A549 (cell line): Measurements from ENCODE around the gene DCAF4. TPM values are rescaled to one million over a fixed set of nuclear protein-coding genes. Genes with fewer than 3 reads are reported as not detected.

Source experiments
- ATAC-seq, 2 experiments: fragments of 200-7000 bp in 1 of 2; fragments of >200 bp in 1 of 2; cut with Nextera tagmentation in 1 of 2; cut with Tn5 transposase in 1 of 2; 3 replicates each; pipeline versions ENCODE4 v1.8.0 to v1.9.1; 2018 to 2020; ENCODE audit warnings: mild to moderate bottlenecking in 1 of 2, moderate library complexity in 1 of 2
- CTCF ChIA-PET: fragments of 300-600 bp; sonication (Branson Sonifier 250); formaldehyde crosslinking; extraction: SDS; loops from one replicate; lab custom pipeline; 2021; ENCODE audit warnings: antibody characterized with exemption, inconsistent platforms; lab: Yijun Ruan, JAX
- POLR2A ChIA-PET: fragments of 350-600 bp; formaldehyde crosslinking; extraction: SDS; loops from one replicate; lab custom pipeline; 2021; ENCODE audit warnings: antibody characterized with exemption, inconsistent platforms; lab: Yijun Ruan, JAX
- DNase-seq, 2 experiments: peaks; one replicate each; pipeline versions ENCODE4 v3.0.0 to v3.0.0-alpha.2; 2011 to 2016; ENCODE audit warnings: low read depth in 1 of 2, low spot score in 1 of 2
- FAIRE-seq: peaks from 2 replicates; lab custom pipeline; 2011; peaks lifted over from hg19 to GRCh38; lab: Jason Lieb, UNC
- H3K27ac ChIP-seq, 2 experiments: fragments of >200 bp; sonication (Bioruptor Twin); formaldehyde crosslinking; 3 replicates each; pipeline ENCODE4 v1.5.1; 2016 to 2017
- H3K4me1 ChIP-seq: fragments of >200 bp; sonication (Bioruptor Twin); formaldehyde crosslinking; 3 replicates; pipeline ENCODE4 v1.6.1; 2016
- H3K4me2 ChIP-seq: fragments of >200 bp; sonication (Bioruptor Twin); formaldehyde crosslinking; 3 replicates; pipeline ENCODE4 v1.6.1; 2016
- H3K4me3 ChIP-seq: fragments of >200 bp; sonication (Bioruptor Twin); formaldehyde crosslinking; 3 replicates; pipeline ENCODE4 v1.5.1; 2016
- H3K9me3 ChIP-seq: fragments of >200 bp; sonication (Bioruptor Twin); formaldehyde crosslinking; 3 replicates; pipeline ENCODE4 v1.6.1; 2016
- CBX2 ChIP-seq: fragments of 200-600 bp; sonication (generic); IDR thresholded peaks from 2 replicates; pipeline ENCODE4 v1.6.1; 2016; ENCODE audit warnings: low read depth, mild to moderate bottlenecking, borderline replicate concordance
- CTCF ChIP-seq: fragments of >200 bp; sonication (Bioruptor Twin); formaldehyde crosslinking; IDR thresholded peaks from 3 replicates; pipeline ENCODE4 v1.5.1; 2016
- EHF ChIP-seq: fragments of 250-450 bp; sonication (Bioruptor Pico); IDR thresholded peaks from 2 replicates; pipeline ENCODE4 v1.5.0; 2020; ENCODE audit warnings: mild to moderate bottlenecking
- EHMT2 ChIP-seq: fragments of 200-600 bp; sonication (generic); IDR thresholded peaks from 2 replicates; pipeline ENCODE4 v1.6.1; 2016; ENCODE audit warnings: antibody characterized with exemption, low read depth, mild to moderate bottlenecking, moderate library complexity
- ESRRA ChIP-seq: fragments of 150-350 bp; IDR thresholded peaks from 2 replicates; pipeline ENCODE4 v1.6.1; 2014; ENCODE audit warnings: mild to moderate bottlenecking, low read length, borderline replicate concordance
- FOXS1 ChIP-seq: fragments of 250-450 bp; sonication (Bioruptor Pico); IDR thresholded peaks from 2 replicates; pipeline ENCODE4 v1.5.0; 2020; ENCODE audit warnings: mild to moderate bottlenecking, moderate library complexity
- HEYL ChIP-seq: fragments of 250-450 bp; sonication (Bioruptor Pico); IDR thresholded peaks from 2 replicates; pipeline ENCODE4 v1.8.0; 2021; ENCODE audit warnings: mild to moderate bottlenecking, moderate library complexity
- HMGXB4 ChIP-seq: fragments of 250-450 bp; sonication (Bioruptor Pico); IDR thresholded peaks from 2 replicates; pipeline ENCODE4 v1.5.0; 2021; ENCODE audit warnings: mild to moderate bottlenecking, moderate library complexity, borderline replicate concordance
- HOXB13 ChIP-seq: fragments of 250-450 bp; sonication (Bioruptor Pico); IDR thresholded peaks from 2 replicates; pipeline ENCODE4 v1.5.0; 2020; ENCODE audit warnings: low read depth, mild to moderate bottlenecking, moderate library complexity
- HOXB5 ChIP-seq: fragments of 250-450 bp; sonication (Bioruptor Pico); IDR thresholded peaks from 2 replicates; pipeline ENCODE4 v1.5.0; 2020; ENCODE audit warnings: mild to moderate bottlenecking, moderate library complexity
- JUN ChIP-seq, 2 experiments: fragments of >200 bp; sonication (Bioruptor Twin); formaldehyde crosslinking; IDR thresholded peaks; 2 replicates in 1 of 2; 3 replicates in 1 of 2; pipeline ENCODE4 v1.6.1; 2016 to 2017
- KDM1A ChIP-seq: fragments of 200-600 bp; sonication (generic); IDR thresholded peaks from 2 replicates; pipeline ENCODE4 v1.6.1; 2016; ENCODE audit warnings: low read depth, mild to moderate bottlenecking
- MAFK ChIP-seq: fragments of 450-650 bp; IDR thresholded peaks from 2 replicates; pipeline ENCODE4 v1.6.1; 2014; ENCODE audit not compliant: partially characterized antibody
- NR3C1 ChIP-seq: fragments of >200 bp; sonication (Bioruptor Twin); formaldehyde crosslinking; IDR thresholded peaks from 3 replicates; pipeline ENCODE4 v1.6.1; 2017
- RAD21 ChIP-seq, 2 experiments: fragments of >200 bp in 1 of 2; sonication (Bioruptor Twin) in 1 of 2; formaldehyde crosslinking in 1 of 2; IDR thresholded peaks in 1 of 2; conservative IDR thresholded peaks in 1 of 2; 2 replicates in 1 of 2; 3 replicates in 1 of 2; pipeline ENCODE4 v1.6.1; 2012 to 2018; ENCODE audit warnings: inconsistent platforms in 1 of 2
- RARB ChIP-seq: fragments of 250-450 bp; sonication (Bioruptor Pico); IDR thresholded peaks from 2 replicates; pipeline ENCODE4 v1.8.0; 2021; ENCODE audit warnings: mild to moderate bottlenecking, moderate library complexity
- REST ChIP-seq: fragments of 200-600 bp; sonication (generic); IDR thresholded peaks from 2 replicates; pipeline ENCODE4 v1.6.1; 2016; ENCODE audit warnings: antibody characterized with exemption, mild to moderate bottlenecking, moderate library complexity
- RFX5 ChIP-seq: fragments of 450-650 bp; IDR thresholded peaks from 2 replicates; pipeline ENCODE4 v1.7.1; 2014; ENCODE audit warnings: antibody characterized with exemption, mild to moderate bottlenecking, moderate library complexity
- SREBF2 ChIP-seq: fragments of 450-650 bp; IDR thresholded peaks from 2 replicates; pipeline ENCODE4 v1.6.1; 2014; ENCODE audit warnings: mild to moderate bottlenecking, moderate library complexity
- TP53 ChIP-seq: fragments of 250-450 bp; sonication (Bioruptor Pico); IDR thresholded peaks from 2 replicates; pipeline ENCODE4 v1.5.0; 2021; ENCODE audit warnings: mild to moderate bottlenecking, moderate library complexity
- ZC3H11A ChIP-seq: fragments of 450-650 bp; IDR thresholded peaks from 2 replicates; pipeline ENCODE4 v1.6.1; 2014; ENCODE audit warnings: antibody characterized with exemption, mild to moderate bottlenecking
- WGBS: methylation state at CpG from one replicate; pipeline ENCODE4 v1.1.6; 2017; ENCODE audit errors: missing lambda C conversion rate; 5-methylcytosine and 5-hydroxymethylcytosine counted together
- polyA plus RNA-seq, 4 experiments: library from polyadenylated mRNA; depleted of rRNA in 3 of 4; stranded (reverse); fragments of >200 nt; fragmentation: RNase III in 1 of 4; extraction: RNeasy Plus Mini Kit Qiagen cat#74134 plus additional on column Dnase treatment in 1 of 4; gene quantifications; 2 replicates in 3 of 4; 3 replicates in 1 of 4; pipeline ENCODE4 v1.2.3, GENCODE V29; 2011 to 2017
- TF ChIP-seq, protein P1 (sequence below): fragments of >200 bp; sonication (Bioruptor Twin); formaldehyde crosslinking; IDR thresholded peaks from 2 replicates; pipeline ENCODE4 v1.6.1; 2016
- TF ChIP-seq, protein P2 (sequence below): IDR thresholded peaks from 2 replicates; pipeline ENCODE4 v1.6.1; 2012; ENCODE audit warnings: low read depth, borderline replicate concordance
- TF ChIP-seq, protein P3 (sequence below): fragments of 250-450 bp; sonication (Bioruptor Pico); IDR thresholded peaks from 2 replicates; pipeline ENCODE4 v1.5.0; 2020; ENCODE audit warnings: low read depth, mild to moderate bottlenecking, moderate library complexity
- TF ChIP-seq, protein P4 (sequence below): IDR thresholded peaks from 2 replicates; pipeline ENCODE4 v1.6.1; 2012

Gene DCAF4
- polyA plus RNA-seq, 2 of the 4 experiments (the other 2 are of a cell fraction), result 18.4 to 22.4 TPM

- Histone ChIP-seq H3K9me3 (no peaks in the 10 kb centered on the region), H3K4me1 (peaks cover 15% of the 10 kb centered on the region; the same call in 1 of the 3 replicates), H3K4me2 (no peak overlapping the region)
- TF ChIP-seq REST (no peak), CTCF (no peak), EHMT2 (no peak), HOXB5 (CRISPR knock-in tag) (no peak), TP53 (no peak), RFX5 (no peak), RARB (CRISPR knock-in tag) (no peak), EHF (no peak), RAD21 (conservative IDR thresholded peaks at IDR 0.05 in 1 of 2, IDR thresholded peaks at IDR 0.05 in 1 of 2) (no peak), MAFK (no peak), HOXB13 (CRISPR knock-in tag) (no peak), KDM1A (no peak), CBX2 (no peak), JUN (IDR thresholded peaks at IDR 0.05) (no peak)
- TF ChIP-seq, protein P1, sequence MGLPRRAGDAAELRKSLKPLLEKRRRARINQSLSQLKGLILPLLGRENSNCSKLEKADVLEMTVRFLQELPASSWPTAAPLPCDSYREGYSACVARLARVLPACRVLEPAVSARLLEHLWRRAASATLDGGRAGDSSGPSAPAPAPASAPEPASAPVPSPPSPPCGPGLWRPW, result no peak
- TF ChIP-seq, protein P2, sequence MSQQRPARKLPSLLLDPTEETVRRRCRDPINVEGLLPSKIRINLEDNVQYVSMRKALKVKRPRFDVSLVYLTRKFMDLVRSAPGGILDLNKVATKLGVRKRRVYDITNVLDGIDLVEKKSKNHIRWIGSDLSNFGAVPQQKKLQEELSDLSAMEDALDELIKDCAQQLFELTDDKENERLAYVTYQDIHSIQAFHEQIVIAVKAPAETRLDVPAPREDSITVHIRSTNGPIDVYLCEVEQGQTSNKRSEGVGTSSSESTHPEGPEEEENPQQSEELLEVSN, result no peak
- TF ChIP-seq, protein P3, sequence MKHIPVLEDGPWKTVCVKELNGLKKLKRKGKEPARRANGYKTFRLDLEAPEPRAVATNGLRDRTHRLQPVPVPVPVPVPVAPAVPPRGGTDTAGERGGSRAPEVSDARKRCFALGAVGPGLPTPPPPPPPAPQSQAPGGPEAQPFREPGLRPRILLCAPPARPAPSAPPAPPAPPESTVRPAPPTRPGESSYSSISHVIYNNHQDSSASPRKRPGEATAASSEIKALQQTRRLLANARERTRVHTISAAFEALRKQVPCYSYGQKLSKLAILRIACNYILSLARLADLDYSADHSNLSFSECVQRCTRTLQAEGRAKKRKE, result no peak
- TF ChIP-seq, all 56 proteins: peak for 0
- ATAC-seq (no peak), DNase-seq (no peak), FAIRE-seq (no peak)
- Histone ChIP-seq H3K4me3 (no peak overlapping the region), H3K27ac (no peak overlapping the region)
- POLR2A ChIA-PET, result no interaction called here
- CTCF ChIA-PET, result interaction anchor here (1.3 to 10.9 kb wide), 12 partner anchors 10 to 418 kb away, joined by 3 to 480 read pairs (median 6); partner anchors contain the start of gene DPF3
- WGBS, result 0% methylated on average over 3 of the region's 3 CpGs
Measured at GRCh38 chr14:72906316-72906715, 19.9 kb upstream of the DCAF4 start.

DNA sequence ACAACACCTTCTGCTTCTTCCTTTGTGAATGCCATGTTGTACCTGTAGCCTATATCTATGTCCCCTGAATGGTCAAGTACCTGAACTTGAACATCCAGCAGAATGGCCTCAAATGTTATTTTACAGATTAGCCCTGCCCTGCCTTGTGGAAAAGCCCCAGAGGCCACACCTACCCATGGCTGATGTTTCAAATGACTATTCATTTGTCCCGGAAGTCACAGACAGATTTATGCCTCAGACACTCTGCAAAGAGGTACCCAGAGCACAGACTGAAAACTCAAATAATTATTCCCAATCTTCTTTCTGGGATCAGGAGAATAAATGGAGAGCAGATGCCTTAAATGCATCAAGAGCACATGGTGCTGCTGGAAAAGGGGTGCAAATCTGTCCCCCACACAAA, 19.4 kb upstream of the DCAF4 start:
- Histone ChIP-seq H3K4me1 (peaks cover 15% of the 10 kb centered on the region; the same call in 1 of the 3 replicates), H3K4me3 (no peak overlapping the region), H3K4me2 (no peak overlapping the region), H3K27ac (no peak overlapping the region), H3K9me3 (no peaks in the 10 kb centered on the region)
- POLR2A ChIA-PET, result no interaction called here
- CTCF ChIA-PET, result interaction anchor here (1.9 to 10.9 kb wide), 5 partner anchors 13 to 394 kb away, joined by 10 to 480 read pairs (median 36); partner anchors contain the start of gene DPF3
- WGBS, result 17% methylated on average over 1 of the region's 1 CpG
- DNase-seq, result no peak
- no peak for FAIRE-seq
- ATAC-seq, result no peak
- TF ChIP-seq ESRRA, result no peak
- TF ChIP-seq, protein P3, result no peak
- TF ChIP-seq EHMT2, result no peak
- TF ChIP-seq, protein P4, sequence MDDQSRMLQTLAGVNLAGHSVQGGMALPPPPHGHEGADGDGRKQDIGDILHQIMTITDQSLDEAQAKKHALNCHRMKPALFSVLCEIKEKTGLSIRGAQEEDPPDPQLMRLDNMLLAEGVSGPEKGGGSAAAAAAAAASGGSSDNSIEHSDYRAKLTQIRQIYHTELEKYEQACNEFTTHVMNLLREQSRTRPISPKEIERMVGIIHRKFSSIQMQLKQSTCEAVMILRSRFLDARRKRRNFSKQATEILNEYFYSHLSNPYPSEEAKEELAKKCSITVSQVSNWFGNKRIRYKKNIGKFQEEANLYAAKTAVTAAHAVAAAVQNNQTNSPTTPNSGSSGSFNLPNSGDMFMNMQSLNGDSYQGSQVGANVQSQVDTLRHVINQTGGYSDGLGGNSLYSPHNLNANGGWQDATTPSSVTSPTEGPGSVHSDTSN, result no peak
- TF ChIP-seq HEYL (CRISPR knock-in tag), result no peak
- no peak for TF ChIP-seq SREBF2
- TF ChIP-seq NR3C1, result no peak
- no peak for TF ChIP-seq HMGXB4 (CRISPR knock-in tag)
- no peak for TF ChIP-seq FOXS1 (CRISPR knock-in tag)
- TF ChIP-seq, protein P2, result no peak
- no peak for TF ChIP-seq RFX5
- TF ChIP-seq ZC3H11A, result no peak
